GM21737 (cell line): Measurements from ENCODE around the gene ADD1.

Source experiments
- ATAC-seq: cut with Tn5 transposase; IDR thresholded peaks from one replicate; pipeline ENCODE4 v1.9.1; 2021; ENCODE audit warnings: mild to moderate bottlenecking, moderate library complexity; ENCODE audit not compliant: unreplicated experiment

Gene ADD1

DNA sequence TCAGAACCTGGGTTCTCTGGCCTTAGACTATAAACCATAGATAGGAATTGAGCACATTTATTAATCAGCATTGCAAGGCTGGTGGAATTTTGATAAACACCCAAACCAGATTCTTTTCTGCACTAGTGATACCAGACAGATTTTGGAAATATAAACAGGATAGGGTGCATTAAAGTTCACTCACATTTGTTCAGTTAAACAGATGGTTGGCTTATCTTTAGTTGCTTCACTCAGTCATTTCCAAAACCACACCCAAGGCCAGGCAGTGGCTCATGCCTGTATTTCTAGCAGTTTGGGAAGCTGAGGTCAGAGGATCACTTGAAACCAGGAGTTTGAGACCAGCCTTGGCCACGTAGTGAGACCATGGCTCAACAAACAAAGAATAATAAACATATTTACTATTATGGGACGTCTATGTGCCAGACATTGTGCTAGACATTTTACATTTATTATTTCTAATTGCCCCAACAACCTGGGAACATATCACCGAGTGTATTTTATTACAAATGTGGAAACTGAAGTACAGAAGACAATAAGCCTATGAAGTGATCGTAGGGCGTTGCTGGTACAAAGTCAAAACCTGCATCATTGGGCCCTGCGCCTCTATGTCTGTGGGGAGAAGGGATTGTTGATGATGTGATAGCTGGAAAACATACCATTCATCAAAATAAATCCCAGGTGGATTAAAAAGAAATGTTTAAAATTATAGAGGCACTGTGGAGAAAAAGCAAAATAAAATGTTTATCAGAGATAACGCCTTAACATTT is 15.0 kb downstream of the ADD1 start:
- ATAC-seq, result no peak

DNA sequence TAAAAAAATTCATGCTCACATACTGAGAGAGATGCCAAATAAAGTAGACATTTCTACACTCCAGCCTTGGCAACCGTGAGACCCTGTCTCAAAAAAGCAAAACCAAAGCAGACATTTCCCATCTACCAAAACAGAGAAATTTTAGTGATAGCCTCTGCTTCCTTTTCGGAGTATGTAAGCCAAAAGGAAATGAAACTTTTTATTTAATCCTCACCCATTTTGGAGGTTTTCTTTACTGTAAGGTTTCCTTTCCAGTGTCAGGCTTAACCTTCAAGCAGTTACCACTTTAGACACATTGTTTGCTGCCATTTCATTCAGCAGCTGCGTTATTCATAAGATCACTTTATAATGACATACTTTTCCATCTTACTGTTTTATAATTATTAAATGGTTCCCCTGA is 15.9 kb downstream of the ADD1 start:
- no peak for ATAC-seq

DNA sequence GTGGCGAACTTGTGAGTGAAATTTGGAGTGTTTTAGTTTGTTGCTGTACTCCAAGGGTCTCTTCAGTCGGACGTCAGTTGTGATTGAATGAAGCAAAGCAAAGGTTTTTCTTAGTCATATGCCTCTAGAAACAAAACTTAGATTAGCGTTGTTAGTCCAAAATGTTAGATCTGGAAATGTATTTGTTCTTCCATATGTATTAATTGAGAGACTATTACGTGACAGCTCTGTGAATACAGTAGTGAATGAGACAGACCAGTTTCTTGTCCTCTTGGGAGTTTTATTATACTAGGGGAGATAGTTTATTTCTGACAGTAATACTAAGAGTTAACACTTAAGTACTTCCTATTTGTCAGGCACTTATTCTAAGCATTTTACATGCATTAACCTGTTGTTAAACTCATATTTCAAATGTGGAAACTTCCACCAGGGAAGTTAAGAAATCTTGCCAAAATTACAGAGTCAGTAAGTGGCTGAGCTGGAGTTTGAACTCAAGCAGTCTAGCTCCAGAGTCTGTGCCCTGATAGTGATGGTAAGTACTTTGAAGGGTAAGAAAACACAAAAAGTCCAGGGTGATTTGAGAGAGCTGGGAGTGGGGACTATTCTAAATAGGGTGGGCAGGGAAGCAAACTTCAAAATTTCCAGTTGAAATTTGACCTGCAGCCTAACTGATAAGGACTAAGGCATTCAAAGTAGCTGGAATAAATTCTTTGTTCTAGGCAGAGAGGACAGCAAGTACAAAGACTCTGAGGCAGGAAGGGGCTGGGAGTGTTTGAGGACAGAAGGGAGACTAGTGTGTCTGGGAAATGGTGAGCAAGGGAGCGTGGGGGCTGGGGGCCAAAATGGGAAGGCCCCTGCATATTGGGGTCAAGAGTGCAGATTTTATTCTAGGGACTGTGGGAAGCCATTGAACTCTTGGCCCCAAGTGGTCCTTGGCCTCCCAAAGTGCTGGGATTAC is 17.0 kb downstream of the ADD1 start:
- no peak for ATAC-seq

DNA sequence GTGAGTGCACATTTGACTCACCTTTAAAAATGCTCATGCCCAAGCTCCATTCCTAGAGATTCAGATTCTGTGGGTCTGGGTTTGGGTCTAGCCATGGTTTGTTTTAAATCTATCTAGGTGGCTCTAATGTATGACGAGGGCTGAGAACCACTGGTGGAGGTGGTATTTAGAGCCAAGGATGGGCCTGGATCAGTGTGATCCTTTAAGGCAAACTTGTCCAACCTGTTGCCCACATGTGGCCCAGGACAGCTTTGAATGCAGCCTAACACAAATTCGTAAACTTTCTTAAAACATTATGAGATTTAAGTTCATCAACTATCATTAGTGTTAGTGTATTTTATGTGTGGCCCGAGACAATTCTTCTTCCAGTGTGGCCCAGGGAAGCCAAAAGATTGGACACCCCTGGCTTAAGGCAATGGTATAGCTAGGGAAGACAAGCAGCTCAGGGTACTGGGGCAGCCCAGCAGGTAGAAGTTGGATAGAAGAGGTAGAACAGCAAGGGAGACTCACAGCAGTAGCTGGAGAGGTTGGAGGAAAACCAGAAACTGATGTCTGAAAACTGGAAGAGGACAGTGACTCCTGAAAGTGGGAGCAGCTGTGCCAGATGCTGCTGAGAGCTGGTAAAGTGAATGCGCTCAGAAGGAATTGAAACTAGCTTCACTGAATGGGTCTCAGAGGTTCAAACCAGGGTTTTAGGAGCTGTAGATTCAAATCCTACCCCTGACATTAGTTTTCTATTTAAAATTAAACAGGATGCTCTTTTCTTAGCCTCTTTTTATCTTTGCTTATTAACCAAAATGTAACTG is 18.2 kb downstream of the ADD1 start:
- ATAC-seq, result no peak

DNA sequence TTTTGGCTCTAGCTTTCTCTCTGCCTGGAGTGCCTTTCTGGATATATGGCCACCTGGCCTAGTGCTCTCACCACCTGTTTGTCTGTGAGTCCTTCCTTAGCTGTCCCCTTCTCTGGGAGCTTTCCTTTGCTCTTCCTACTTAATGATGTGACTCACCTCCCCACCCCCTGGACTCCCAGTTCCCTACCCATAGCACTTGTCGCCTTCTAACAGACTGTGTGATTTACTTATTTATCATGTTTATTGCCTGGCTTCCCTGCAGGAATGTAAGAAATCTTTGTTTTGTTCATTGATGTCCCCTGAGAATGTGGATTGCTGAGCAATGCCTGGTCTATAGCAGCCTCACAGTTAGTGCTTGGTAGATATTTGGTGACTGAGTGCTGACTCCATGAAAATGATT is 18.9 kb downstream of the ADD1 start:
- ATAC-seq, result no peak

DNA sequence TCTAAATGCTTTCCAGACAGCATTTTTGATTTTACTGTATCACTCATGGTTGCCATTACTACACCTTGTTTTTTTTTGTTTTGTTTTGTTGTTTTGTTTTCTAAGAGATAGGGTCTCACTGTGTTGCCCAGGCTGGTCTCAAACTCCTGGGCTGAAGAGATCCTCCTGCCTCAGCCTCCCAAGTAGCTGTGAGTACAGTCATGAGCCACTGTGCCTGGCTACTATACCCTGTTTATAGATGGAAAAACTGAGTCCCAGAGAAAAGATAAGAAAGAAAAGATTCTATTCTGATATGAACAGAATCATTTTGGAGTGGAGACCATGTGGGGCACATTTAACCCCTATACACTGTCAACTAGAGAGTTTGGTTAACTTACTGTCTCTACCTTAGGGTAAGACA is 20.0 kb downstream of the ADD1 start:
- no peak for ATAC-seq

DNA sequence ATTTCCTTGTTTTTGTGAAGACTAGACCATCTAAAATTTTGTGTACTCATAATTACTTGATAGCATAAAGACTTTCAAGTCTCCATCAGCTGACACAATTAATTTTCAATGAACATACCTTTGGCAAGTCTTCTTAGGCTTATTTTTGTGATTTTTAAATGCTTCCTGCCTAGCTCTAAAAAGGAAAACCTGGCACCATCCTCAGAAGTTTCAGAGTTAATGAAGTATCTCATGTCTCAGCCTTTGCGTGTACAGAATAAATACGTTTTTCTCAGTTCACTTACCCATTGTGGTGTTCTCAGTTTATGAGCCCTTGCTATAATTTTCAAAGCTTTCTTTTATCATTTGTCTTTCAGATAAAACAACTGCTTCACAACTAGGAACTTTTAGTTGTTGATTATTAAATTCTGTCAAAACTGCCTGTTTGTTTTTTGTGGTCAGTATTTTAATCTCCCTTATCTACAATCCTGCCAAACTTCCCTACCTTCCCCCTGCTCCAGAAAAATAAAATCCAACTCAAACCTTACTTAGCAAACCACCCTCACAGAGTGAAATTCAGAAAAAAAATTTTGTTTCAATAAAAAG is 21.6 kb downstream of the ADD1 start:
- no peak for ATAC-seq

DNA sequence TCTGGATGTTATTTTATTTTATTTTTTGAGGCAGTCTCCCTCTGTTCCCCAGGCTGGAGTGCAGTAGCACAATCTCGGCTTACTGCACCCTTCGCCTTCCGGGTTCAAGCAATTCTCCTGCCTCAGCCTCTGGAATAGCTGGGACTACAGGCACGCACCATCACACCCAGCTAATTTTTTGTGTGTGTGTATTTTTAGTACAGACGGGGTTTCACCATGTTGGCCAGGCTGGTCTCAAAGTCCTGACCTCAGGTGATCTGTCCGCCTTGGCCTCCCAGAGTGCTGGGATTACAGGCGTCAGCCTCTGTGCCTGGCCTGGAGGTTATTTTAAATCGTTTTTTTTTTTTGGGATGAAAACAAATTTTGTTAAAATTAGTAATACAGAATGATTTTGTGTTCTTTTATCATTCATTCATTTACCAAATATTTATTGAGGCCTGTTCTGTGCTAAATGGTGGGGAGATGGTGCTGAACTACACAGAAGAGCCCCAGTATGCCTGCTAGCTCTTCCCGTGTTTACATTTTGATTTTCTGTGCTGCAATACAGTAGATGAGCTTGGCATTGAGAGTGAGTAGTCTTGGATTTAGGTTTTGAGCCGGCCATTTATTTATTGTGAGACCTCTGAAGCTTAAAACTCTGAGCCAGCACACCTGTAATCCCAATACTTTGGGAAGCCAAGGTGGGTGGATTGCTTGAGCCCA is 22.7 kb downstream of the ADD1 start:
- ATAC-seq, result no peak

DNA sequence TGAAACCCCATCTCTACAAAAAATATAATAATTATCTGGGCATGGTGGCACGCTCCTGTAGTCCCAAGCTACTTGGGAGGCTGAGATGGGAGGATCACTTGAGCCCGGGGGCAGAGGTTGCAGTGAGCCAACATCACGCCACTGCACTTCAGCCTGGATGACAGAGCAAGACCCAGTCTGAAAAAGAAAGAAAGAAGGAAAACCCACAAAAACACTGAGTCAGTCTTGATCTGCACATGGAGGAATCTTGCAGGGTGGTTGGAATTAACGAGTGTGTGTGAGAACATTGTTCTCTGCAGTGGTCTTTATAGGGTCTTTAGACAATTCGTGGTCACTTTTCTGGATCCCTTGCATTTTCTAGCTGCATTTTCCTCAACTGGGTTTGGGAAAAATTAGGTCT is 23.2 kb downstream of the ADD1 start:
- no peak for ATAC-seq

DNA sequence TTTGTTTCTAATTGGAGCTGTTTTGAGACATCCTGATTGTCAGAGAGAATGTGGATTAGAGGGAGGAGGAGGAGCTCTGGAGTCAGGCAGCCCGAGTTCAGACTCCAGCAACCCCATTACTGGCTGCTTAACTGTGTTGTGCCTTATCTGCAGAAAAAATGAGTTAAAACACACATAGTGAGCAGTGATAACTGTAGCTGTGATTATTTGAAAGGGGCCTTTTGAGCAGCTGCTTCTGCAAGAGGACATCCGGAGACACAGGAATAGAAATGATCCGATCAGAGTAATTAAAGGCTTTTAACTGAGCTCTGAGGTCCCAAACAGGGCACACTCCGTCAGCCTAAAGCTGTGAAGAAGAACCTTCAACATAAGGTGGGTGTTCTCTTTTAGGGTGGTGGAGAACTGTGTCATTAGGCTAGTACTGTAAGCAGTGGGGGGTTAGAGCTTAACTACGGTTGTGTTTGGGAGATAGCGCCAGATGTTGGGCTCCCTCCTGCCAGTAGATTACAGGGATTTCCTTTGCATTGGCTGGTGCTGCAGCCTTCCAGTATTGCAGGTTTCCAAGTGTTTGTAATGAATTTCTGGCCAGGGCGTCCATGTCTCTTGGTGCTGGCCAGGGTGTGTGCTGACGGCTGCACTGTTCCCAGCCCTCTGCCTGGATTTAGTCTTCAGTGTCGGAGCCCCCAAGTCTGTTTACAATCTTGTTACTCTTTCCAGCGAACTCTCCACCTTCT is 24.3 kb downstream of the ADD1 start:
- ATAC-seq, result no peak

DNA sequence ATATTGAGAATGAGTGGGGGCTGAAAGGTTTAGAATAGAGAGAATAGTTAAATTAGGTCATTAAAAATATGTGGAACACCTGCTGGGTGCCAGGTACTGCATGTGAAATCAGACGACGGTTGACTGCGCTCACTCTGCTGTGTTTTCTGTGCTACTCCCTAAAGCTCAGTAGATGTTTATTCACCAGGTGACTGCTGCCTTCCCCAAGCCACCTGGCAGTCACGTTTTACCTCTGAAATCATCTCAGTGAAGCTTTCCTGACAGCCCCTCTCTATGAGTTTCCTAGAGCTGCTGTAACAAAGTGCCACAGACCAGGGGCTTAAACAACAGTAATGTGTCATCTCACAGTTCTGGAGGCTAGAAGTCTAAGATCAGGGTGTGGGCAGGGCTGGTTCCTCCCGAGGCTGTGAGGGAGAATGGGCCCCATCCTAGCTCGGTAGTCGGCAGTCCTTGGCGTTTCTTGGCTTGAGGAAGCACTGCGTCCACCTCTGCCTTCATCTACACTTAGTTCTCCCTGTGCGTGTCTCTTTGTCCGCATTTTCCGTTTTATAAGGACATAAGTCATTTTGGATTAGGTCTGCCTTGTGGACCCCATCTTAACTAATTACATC is 25.3 kb downstream of the ADD1 start:
- ATAC-seq, result no peak

DNA sequence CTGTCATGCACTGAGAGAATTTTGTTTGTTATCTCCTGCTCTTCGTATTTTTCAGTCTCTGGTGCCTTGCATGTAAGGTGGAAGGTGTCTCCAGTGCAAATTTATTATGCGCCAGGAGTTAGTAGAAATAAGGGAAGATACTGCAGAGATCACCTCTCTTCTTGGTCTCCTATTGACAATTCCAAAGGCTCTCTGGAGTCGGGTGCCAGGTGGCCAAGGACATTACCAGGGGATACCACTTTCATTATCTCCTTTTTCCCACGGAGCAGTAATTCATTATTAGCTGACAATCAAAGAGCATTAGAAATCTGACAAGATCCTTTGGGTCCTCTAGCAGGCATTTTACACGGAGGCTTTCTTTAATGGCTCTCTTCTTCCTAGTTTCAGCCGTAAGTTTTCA is 26.0 kb downstream of the ADD1 start:
- ATAC-seq, result no peak

DNA sequence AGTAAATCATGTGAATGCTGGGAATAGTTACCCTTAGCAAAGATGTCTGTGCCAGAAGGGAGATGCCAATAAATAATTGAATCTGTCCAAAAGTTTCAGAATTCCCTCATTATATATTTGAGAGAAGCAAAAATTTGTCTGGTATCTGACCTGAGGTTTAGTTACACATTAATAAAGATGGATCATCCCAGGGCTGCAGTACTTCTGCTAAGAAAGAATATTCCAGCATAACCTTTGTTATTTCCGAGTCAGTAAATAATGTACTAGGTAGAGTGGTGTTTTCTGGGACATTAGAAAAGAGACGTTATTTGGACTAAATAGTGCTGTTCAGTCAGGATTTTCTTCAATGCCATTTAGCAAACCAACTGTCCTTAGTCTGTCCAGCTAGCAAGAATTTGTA is 26.4 kb downstream of the ADD1 start:
- ATAC-seq, result no peak

DNA sequence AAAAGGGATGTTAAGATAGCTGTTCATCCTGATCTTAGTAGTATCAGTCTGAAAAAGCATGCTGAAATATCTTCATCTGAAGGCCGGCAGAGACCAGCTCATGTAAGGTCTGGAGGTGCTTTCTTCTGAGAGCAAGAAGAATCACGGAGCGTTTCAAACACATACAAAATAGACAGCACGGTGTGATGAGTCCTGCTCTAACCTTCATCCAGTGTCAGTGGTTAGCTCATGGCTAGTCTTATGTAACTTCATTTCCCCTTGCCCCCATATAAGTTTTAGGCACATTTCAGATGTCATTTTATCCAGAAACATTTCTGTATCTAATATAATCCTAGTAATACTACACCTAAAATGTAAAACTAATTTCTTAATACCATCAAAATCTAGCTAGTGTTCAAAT is 27.8 kb downstream of the ADD1 start:
- ATAC-seq, result no peak

DNA sequence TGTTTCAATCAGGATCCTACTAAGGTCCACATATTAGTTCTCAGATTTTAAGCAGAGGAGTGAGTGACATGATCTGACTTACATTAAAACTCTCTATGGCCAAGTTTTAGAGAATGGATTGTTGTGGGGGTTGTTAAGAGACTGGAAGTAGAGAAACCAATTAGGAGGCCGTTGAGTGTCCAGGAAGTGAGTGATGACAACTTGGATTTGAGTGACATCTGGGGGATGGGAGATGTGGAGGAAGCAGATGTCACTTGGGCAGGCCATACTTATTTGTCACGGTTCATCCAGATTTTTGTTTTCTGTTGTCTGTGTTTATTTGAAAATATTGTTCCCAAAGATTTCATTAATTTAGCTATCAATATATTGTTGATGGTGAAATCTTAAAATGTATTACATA is 28.3 kb downstream of the ADD1 start:
- ATAC-seq, result no peak

DNA sequence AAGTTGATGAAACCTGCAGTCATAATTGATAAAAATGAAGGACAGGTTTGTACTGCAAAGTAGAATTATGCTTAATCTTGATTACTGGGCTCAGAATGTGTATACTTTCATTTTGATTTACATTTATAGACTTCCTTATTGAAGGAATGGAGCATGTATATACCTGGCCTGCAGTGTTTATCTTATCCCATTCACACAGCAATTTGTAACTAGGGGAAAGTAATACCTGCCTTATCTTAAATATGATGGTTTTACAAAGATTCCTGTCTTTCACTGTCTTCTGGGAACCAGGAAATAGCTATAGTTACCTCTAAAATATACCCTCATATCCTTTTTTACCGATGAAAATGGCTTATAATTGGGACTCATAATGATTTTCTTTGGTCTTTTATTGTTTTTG is 29.7 kb downstream of the ADD1 start:
- ATAC-seq, result no peak

DNA sequence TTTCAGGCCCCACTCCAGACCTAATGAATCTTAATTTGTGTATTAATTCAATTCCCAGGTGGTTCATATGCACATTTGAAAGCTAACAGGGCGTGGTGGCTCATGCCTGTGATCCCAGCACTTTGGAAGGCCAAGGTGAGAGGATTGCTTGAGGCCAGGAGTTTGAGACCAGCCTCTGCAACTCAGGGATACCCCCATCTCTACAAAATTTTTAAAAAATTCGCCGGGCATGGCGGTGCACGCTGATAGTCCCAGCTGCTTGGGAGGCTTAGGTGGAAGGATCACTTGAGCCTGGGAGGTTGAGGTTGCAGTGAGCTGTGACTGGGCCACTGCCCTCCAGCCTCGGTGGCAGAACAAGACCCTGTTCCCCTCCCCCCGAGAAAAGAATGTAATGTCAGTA is 31.2 kb downstream of the ADD1 start:
- ATAC-seq, result no peak

DNA sequence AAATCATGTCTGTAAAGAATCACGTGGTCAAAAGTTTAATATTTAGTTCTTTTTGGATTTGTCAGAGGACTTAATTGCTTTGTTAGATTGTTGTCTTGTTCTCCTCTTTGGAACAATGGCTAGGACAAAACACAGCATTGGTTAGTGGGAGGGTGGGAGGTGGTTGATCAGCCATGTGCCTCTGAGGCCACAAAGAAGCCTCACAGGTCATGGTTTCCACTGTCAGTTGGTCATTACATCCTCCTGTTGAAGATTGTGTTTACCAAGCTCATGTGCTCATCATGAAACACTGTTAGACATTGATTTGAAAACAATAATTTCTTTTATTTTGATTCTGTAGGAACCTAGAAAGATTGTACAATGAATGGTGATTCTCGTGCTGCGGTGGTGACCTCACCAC is 31.9 kb downstream of the ADD1 start:
- ATAC-seq, result no peak

DNA sequence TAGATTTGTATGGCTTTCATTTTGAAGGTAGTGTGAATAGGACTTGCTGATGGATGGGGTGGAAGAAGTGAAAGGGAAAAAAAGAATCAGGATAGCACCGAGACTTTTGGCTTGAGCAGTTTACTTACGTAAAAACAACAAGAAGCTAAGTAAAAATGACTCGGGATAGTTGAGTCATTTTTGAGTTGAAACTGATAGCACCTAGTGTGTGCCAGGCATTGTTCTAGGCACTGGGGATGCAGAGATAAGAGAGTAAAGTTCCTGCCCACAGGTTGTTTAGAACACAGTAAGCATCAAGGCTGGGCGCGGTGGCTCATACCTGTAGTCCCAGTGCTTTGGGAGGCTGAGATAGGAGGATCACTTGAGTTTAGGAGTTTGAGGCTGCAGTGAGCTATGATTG is 34.7 kb downstream of the ADD1 start:
- no peak for ATAC-seq
